Stimulated activated CD8-positive, alpha-beta memory T cell treated with anti-CD3 and anti-CD28 coated beads, Interleukin-2, amount 100 ng/mL, for 48 hours (primary cell): Measurements from ENCODE around the gene SPATA12.
"Not testable (repeated sequence)": the region's sequence is repeated elsewhere in the genome, so short reads cannot be mapped to it uniquely, and the experiment has no call there.

ENCODE experiments used
- DNase-seq, 2 donors: peaks; one replicate each; pipeline ENCODE4 v3.0.0-alpha.2; 2020; ENCODE audit warnings: low read depth in 2 of 2

The SPATA12 gene

DNA sequence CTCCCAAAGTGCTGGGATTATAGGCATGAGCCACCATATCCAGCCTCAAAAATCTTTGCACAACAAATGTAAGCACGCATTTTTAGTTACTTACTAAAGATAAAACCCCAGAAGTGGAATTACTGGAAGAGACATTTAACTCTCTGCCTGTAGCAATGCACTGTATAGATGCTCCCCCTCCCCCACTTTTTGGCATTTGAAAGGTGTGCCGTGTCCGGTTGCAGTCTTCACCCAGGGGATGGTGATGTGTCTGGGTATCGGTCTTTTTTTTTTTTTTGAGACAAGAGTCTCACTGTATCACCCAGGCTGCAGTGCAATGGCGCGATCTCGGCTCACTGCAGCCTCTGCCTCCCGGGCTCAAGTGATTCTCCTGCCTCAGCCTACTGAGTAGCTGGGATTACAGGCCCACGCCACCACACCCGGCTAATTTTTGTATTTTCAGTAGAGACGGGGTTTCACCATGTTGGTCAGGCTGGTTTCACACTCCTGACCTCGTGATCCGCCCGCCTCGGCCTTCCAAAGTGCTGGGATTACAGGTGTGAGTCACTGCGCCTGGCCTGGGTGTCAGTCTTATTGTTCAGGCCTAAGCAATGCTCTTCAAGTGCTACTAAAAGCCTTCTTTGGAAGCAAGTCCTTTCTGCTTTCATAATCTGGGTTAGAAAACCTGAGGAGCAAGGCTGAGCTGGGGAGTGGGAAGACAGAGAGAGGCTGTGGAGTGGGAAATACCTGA is 23.0 kb downstream of the SPATA12 start:
- DNase-seq, result not testable (repeated sequence)

- DNase-seq, result no peak
Observed at GRCh38 chr3:57085211-57085610, 24.7 kb downstream of the SPATA12 start.

DNA sequence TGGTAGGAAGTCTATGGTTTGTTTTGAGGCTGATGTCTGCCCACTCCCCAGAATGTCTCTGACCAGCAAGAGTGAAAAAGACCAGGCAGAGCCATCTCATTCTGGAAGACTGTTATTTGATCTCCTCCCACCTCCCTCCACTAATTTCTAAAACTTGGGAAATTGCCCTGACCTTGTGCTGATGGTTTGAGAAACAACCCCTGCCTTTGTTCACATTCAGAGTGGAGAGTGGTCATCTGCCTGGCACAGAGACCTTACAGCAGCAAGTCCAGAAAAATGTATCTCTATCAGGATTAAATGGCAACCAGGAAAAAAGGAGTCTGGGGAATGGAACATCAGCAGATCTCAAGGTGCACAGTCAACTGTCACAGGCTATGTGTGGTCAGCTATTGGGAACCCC is 25.7 kb downstream of the SPATA12 start:
- no peak for DNase-seq

GRCh38 chr3:57087361-57088092 is 27.1 kb downstream of the SPATA12 start:
- no peak for DNase-seq

DNA sequence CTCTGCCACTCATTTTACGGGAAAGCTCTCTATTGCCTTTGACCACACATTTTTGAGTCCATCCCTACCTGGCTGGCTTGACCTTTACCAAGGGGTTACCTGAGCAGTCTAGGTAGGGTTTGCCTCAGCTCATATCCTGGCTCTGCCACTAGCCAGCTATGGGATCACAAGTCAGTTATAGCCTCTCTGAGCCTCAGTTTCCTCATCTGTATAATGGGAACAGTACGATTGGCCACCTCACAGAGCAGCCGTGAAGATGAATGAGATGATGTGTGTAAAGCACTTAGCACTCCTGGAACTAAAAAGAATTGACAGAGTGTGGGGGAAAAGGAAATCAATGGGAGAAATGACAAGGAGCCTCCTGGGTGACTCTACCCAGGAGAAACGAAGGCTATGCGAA is 28.0 kb downstream of the SPATA12 start:
- no peak for DNase-seq

DNA sequence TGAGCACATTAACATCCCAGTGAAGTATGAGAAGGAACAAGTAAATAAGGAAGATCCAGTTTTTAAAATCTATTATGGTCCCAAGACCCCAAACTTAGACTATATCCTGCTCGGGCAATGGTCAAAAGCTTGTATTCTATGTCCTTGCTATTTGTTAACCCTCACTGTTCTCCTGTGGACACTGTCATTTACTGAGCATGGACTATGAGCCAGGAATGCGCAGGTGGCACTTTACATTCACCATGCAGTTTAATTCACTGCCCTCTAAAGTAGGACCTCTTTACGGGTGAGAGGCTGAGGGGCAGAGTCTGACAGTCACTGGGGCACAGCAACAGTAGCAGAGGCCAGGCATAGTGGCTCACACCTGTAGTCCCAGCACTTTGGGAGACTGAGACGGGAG is 28.6 kb downstream of the SPATA12 start:
- DNase-seq, result no peak

DNA sequence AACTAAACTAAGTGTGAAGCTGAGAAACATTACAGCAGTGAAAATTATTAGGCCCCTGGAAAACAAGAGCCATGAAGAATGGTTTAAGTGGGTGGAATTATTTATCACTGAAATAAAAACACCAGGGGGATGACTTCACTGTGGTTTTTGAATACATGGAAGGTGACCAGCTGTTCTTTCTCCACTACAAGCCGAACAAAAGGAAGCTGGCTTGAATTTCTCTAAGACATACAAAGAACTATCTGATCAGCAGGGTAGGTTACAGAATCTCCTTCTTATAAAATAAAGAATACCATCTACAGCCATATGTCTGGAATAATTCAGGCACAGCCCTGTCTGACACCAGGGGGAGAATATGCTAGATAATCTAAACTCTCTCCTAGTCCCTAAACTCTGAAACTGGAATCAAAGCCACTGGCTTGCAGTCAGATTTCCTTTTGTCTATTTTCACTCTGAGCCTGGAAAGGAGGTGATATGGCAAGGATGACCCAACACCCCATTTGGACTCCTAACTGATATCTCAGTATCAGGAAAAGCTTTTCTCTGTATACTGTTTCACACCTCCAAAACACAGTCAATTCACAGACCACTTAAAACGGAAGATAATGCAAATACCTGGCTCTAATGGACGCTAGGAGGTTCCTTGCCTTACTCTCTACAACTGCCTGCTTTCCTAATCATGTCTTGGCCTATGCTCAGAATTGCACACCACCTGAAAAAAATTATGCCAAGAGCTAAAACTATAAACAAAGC is 31.2 kb downstream of the SPATA12 start:
- DNase-seq, result no peak

GRCh38 chr3:57093489-57093888 is 33.0 kb downstream of the SPATA12 start:
- DNase-seq, result no peak

- no peak for DNase-seq
Observed at GRCh38 chr3:57093971-57094535, 33.6 kb downstream of the SPATA12 start.

DNA sequence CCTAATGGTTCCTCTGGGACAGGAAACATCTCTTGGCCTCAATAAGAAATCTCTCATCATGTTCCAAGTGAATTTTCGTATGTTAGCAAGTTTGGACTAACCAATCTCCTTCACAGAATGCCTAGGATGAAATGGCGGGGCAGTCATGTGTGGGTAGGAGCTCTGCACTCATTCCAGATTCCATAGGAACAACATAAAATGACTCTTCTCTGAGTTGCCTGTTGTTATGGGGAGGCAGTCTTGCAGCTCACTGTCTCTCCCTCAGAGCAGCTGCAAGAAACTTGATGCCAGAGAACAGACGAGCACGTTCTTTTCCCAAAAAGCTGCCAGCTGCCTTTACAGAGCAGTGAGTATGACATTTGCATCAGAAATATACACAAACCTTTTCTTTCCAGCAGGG is 34.1 kb downstream of the SPATA12 start:
- DNase-seq, result no peak

DNA sequence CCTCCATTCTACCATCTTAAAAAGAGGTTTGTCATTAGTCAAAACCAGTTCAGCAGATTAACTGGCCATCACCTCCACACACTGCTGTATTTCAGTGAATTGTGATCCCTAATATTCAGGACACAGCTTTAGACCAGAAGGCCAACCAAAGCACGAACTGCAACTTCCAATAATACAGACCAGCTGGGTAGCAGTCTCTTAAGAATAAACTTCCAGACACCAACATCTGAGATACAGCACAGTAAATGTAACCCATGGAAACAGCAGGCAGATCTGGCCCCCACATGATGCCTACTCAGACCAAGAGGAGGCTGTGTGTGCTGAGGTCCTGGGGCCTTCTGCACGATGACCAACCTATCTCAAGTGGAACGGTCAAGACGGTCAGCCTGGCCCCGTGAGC is 34.9 kb downstream of the SPATA12 start:
- DNase-seq, result no peak

- no peak for DNase-seq
Observed at GRCh38 chr3:57097536-57097935, 37.1 kb downstream of the SPATA12 start.

DNA sequence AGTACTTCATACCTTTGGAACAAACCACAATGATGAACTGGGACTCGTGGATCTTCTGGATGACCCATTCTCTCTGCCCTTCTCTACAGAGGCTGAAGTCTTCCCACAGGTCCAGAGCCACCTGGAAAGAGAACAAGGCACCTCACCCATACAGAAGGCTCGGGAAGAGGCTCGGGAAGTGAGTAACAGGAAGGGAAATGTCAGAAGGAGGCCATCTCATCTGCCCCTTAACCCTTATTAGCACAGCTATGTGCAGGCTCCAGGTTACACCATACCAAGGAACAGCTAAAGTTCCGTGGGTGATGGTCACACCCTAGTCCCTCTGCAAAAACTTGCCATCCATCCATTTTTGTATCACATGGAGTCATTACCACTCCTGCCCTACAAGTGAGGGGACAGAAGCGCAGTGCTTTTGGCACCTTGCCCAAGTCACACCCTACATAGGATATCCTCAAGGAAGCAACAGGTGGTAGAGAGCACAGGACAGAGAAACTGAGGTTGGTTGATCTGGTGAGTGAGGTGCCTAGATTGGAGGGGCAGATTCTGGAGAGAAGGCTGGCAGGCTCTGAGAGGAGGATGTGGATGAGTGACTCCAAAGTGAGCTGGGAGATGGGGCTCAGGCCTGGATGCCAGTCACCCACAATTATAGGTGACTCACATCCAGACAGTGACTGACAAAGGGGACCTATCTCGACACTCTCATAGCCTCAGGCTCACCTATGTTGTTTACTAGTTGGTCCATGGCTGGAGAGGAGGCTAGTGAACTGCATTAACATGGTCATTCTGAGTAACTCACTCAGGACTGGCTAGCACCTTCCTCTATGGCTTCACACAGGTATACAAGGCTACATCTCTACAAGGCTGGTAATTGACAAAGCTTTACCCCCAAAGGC is 38.2 kb downstream of the SPATA12 start:
- DNase-seq, result no peak

DNA sequence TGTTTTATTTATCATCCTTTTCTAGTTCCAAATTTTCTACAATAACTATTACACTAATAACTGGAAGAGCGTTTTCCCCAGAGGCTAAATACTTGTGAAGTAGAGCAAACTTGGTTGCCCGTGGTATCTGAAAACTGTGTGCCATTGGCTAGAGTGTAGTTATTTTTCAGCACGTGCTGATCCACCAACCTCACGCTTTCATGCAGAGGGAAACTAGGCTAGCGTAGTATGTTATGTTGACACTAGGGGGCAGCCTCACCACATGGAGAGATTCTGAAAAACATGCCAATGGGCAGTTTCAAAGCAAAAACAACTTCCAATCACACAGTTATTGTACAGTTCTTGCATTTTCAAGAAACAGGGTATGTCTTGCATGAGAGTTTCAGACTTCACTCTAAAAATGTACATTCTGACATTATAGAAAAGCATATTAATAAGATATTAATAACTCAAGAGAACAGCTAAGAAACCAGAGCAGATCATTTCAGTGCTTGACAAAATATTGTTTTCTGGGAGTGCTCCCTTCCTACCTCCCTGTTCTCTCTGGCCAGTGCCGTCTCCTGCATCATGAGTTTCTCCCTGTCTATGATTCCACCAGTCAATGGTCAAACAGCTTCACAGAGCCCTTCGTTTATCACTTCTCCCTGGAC is 39.7 kb downstream of the SPATA12 start:
- peak in 1 of 2 donors; percentile 46 for DNase-seq

GRCh38 chr3:57105585-57105984 is 45.1 kb downstream of the SPATA12 start:
- DNase-seq, result no peak

- no peak for DNase-seq
Observed at GRCh38 chr3:57108684-57109083, 48.2 kb downstream of the SPATA12 start.

GRCh38 chr3:57109437-57110199 is 49.2 kb downstream of the SPATA12 start:
- DNase-seq, result no peak

- DNase-seq, result no peak
Observed at GRCh38 chr3:57110214-57110613, 49.8 kb downstream of the SPATA12 start.

DNA sequence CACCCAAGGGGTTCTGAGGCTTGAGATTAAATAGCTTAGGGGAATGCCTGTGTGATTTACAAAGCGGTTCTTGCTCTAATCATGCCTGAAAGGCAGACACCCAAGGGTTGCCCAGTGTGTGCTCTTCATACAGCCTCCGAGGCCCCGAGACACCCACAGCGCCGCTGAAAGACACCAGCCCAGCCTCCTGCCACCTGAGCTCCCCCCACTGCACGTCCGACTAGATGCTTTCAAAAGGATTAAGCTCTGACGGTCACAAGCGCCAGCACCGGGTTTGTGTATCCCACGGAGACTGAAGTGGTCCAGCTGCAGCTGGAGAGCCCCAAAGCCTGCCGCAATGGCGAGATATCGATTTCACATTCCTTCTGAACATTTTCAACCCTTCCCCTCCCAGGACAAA is 50.3 kb downstream of the SPATA12 start:
- no peak for DNase-seq

DNA sequence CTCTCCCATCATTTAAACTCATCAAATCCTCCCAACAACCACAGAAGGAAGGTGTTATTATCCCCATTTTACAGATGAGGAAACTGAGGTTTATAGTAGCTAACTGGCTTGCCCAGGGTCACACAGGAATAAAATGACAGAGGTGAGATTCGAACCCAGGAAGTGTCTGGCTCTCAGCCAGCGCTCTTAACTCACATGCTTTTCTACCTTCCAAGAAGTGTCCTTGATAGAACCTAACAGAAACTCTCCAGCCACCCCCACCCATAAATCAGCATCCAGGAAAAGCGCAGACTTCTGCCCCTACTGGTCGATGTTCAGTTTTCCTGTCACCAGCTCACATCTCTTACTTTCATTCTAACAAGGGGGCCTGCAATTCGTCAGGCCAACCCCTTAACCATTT is 51.7 kb downstream of the SPATA12 start:
- no peak for DNase-seq
